Neural crest cell (in vitro differentiated cells): ENCODE results near the gene CBX2. TPM values are rescaled to one million over a fixed set of nuclear protein-coding genes. Genes with fewer than 3 reads are reported as not detected.

Experiments used
- DNase-seq: peaks from one replicate; pipeline ENCODE4 v3.0.0; 2021; ENCODE audit warnings: low read depth, mixed read lengths, low spot score
- H3K27ac Mint-ChIP-seq: one replicate; pipeline ENCODE4 v1.8.0; 2021; ENCODE audit warnings: mild to moderate bottlenecking, mixed read lengths; ENCODE audit not compliant: unreplicated experiment
- H3K27me3 Mint-ChIP-seq: 2 replicates; pipeline ENCODE4 v1.8.0; 2021; ENCODE audit warnings: low read depth, mild to moderate bottlenecking, mixed read lengths
- H3K36me3 Mint-ChIP-seq: 2 replicates; pipeline ENCODE4 v1.8.0; 2021; ENCODE audit warnings: low read depth, mild to moderate bottlenecking, mixed read lengths
- H3K4me1 Mint-ChIP-seq: 2 replicates; pipeline ENCODE4 v1.8.0; 2021; ENCODE audit warnings: mixed read lengths
- H3K4me3 Mint-ChIP-seq: one replicate; pipeline ENCODE4 v1.8.0; 2021; ENCODE audit warnings: mild to moderate bottlenecking, mixed read lengths
- H3K9me3 Mint-ChIP-seq: 2 replicates; pipeline ENCODE4 v1.8.0; 2021; ENCODE audit warnings: mixed read lengths
- CTCF ChIP-seq: fragments of 200-600 bp; sonication (generic); conservative IDR thresholded peaks from 2 replicates; pipeline ENCODE4 v1.5.0; 2021; ENCODE audit warnings: antibody characterized with exemption, mild to moderate bottlenecking
- total RNA-seq: library from RNA; stranded (reverse); gene quantifications from 2 replicates; pipeline ENCODE4 v1.2.1, GENCODE V29; 2021

The CBX2 gene
- total RNA-seq, 1 donor from 2014 or later = 101 TPM

- H3K4me3 Mint-ChIP-seq = no peak overlapping the region
- no peak for TF ChIP-seq CTCF
- no peaks in the 10 kb centered on the region for H3K36me3 Mint-ChIP-seq
- peaks cover 19% of the 10 kb centered on the region for H3K27me3 Mint-ChIP-seq
- no peaks in the 10 kb centered on the region for H3K9me3 Mint-ChIP-seq
- H3K4me1 Mint-ChIP-seq = peaks cover 20% of the 10 kb centered on the region
- no peak overlapping the region for H3K27ac Mint-ChIP-seq
- no peak for DNase-seq
These were observed 40.7 kb upstream of the CBX2 start for GRCh38 chr17:79737046-79737921.

GRCh38 chr17:79737922-79738578, 39.9 kb upstream of the CBX2 start:
- no peak overlapping the region for H3K4me3 Mint-ChIP-seq
- peaks cover 14% of the 10 kb centered on the region for H3K4me1 Mint-ChIP-seq
- H3K27me3 Mint-ChIP-seq = peaks cover 19% of the 10 kb centered on the region
- no peak for DNase-seq
- no peak overlapping the region for H3K27ac Mint-ChIP-seq
- no peaks in the 10 kb centered on the region for H3K9me3 Mint-ChIP-seq
- no peaks in the 10 kb centered on the region for H3K36me3 Mint-ChIP-seq
- TF ChIP-seq CTCF = no peak

GRCh38 chr17:79738643-79739042, 39.3 kb upstream of the CBX2 start:
- no peak overlapping the region for H3K27ac Mint-ChIP-seq

GRCh38 chr17:79739148-79740062, 38.5 kb upstream of the CBX2 start:
- peak overlapping the region; percentile 18 for H3K4me3 Mint-ChIP-seq
- H3K27me3 Mint-ChIP-seq = peaks cover 19% of the 10 kb centered on the region
- TF ChIP-seq CTCF = no peak
- no peaks in the 10 kb centered on the region for H3K9me3 Mint-ChIP-seq
- H3K36me3 Mint-ChIP-seq = no peaks in the 10 kb centered on the region
- no peak overlapping the region for H3K27ac Mint-ChIP-seq
- DNase-seq = no peak
- peaks cover 14% of the 10 kb centered on the region for H3K4me1 Mint-ChIP-seq

More at GRCh38 chr17:79738643-79739042, 39.3 kb upstream of the CBX2 start:
- TF ChIP-seq CTCF = no peak
- Mint-ChIP-seq H3K4me3 (no peak overlapping the region), H3K4me1 (peaks cover 14% of the 10 kb centered on the region), H3K9me3 (no peaks in the 10 kb centered on the region), H3K27me3 (peaks cover 19% of the 10 kb centered on the region), H3K36me3 (no peaks in the 10 kb centered on the region)
- no peak for DNase-seq

GRCh38 chr17:79740413-79740812, 37.5 kb upstream of the CBX2 start:
- no peak for DNase-seq
- no peak for TF ChIP-seq CTCF
- peaks cover 14% of the 10 kb centered on the region for H3K4me1 Mint-ChIP-seq
- no peak overlapping the region for H3K27ac Mint-ChIP-seq
- peak overlapping the region; percentile 31 for H3K4me3 Mint-ChIP-seq
- H3K36me3 Mint-ChIP-seq = no peaks in the 10 kb centered on the region
- peaks cover 24% of the 10 kb centered on the region for H3K27me3 Mint-ChIP-seq
- no peaks in the 10 kb centered on the region for H3K9me3 Mint-ChIP-seq
